ENCODE results near the gene ICAM4.

GRCh38 chr19:10286803-10287737, at the start of gene ICAM4:
- TF ChIP-seq EZH2 (IDR thresholded peaks at IDR 0.05; ENCODE audit: borderline replicate concordance, insufficient read depth, low read length, poor library complexity, severe bottlenecking), result no peak
- no peak for TF ChIP-seq TAF1 (IDR thresholded peaks at IDR 0.05; ENCODE audit: low read depth)
- TF ChIP-seq POLR2AphosphoS5 (IDR thresholded peaks at IDR 0.05), result no peak
- TF ChIP-seq, protein P1, sequence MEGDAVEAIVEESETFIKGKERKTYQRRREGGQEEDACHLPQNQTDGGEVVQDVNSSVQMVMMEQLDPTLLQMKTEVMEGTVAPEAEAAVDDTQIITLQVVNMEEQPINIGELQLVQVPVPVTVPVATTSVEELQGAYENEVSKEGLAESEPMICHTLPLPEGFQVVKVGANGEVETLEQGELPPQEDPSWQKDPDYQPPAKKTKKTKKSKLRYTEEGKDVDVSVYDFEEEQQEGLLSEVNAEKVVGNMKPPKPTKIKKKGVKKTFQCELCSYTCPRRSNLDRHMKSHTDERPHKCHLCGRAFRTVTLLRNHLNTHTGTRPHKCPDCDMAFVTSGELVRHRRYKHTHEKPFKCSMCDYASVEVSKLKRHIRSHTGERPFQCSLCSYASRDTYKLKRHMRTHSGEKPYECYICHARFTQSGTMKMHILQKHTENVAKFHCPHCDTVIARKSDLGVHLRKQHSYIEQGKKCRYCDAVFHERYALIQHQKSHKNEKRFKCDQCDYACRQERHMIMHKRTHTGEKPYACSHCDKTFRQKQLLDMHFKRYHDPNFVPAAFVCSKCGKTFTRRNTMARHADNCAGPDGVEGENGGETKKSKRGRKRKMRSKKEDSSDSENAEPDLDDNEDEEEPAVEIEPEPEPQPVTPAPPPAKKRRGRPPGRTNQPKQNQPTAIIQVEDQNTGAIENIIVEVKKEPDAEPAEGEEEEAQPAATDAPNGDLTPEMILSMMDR (IDR thresholded peaks at IDR 0.05; ENCODE audit: poor library complexity, severe bottlenecking), result no peak
- no peak for TF ChIP-seq EP300 (conservative IDR thresholded peaks at IDR 0.05; ENCODE audit: poor library complexity, severe bottlenecking)
- no peak for TF ChIP-seq SMC3 (conservative IDR thresholded peaks at IDR 0.05; ENCODE audit: poor library complexity)

Measured in neural cell (in vitro differentiated cells).